ENCODE data around the gene CCNG2. TPM values are rescaled to one million over a fixed set of nuclear protein-coding genes. Genes with fewer than 3 reads are reported as not detected.
A peak's percentile ranks its signal among the peaks of the same experiment; 100 is the strongest.
"Not testable (repeated sequence)": the region's sequence is repeated elsewhere in the genome, so short reads cannot be mapped to it uniquely, and the experiment has no call there.

Gene CCNG2, protein sequence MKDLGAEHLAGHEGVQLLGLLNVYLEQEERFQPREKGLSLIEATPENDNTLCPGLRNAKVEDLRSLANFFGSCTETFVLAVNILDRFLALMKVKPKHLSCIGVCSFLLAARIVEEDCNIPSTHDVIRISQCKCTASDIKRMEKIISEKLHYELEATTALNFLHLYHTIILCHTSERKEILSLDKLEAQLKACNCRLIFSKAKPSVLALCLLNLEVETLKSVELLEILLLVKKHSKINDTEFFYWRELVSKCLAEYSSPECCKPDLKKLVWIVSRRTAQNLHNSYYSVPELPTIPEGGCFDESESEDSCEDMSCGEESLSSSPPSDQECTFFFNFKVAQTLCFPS
- polyA plus RNA-seq (ENCODE audit: insufficient read length in 4 of 4): 100 to 1,000 TPM; 137 to 146 (median 140) TPM

- DNase-seq (ENCODE audit: low read depth in 4 of 4, low spot score in 2 of 4): peak in 2 of 4 donors; percentile 97 to 99
Measured at GRCh38 chr4:77156912-77157858, at the start of gene CCNG2. Gene CCNG2 (plus strand): TSS chr4:77157207. CDS start chr4:77158533, 1,326 bp downstream.

GRCh38 chr4:77110730-77111129 lies 46.3 kb upstream of the CCNG2 start:
- no peak for DNase-seq (ENCODE audit: low read depth in 4 of 4, low spot score in 2 of 4)

- no peak for DNase-seq (ENCODE audit: low read depth in 4 of 4, low spot score in 2 of 4)
Measured at GRCh38 chr4:77113069-77113468, 43.9 kb upstream of the CCNG2 start.

DNA sequence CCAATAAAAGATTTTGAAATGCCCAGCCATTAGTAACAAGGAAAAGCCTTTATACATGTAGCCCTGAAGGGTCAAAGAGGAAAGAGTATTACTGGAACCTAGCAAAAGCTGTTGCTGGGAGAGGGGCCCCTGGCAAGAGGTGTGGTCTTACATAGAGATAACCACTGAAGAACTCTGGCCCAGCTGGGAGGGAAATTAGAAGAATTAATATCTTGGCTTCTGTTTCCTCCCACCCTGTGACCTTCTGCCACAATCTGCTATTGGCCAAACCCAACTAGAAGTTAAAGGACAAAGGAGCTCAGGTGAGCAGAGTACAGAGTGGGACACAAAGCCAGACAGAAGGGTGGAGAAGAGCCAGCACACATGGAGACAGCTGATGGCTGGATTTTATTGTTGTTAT lies 39.3 kb upstream of the CCNG2 start:
- DNase-seq (ENCODE audit: low read depth in 4 of 4, low spot score in 2 of 4): no peak

- no peak for DNase-seq (ENCODE audit: low read depth in 4 of 4, low spot score in 2 of 4)
Measured at GRCh38 chr4:77120886-77121508, 36.0 kb upstream of the CCNG2 start.

DNA sequence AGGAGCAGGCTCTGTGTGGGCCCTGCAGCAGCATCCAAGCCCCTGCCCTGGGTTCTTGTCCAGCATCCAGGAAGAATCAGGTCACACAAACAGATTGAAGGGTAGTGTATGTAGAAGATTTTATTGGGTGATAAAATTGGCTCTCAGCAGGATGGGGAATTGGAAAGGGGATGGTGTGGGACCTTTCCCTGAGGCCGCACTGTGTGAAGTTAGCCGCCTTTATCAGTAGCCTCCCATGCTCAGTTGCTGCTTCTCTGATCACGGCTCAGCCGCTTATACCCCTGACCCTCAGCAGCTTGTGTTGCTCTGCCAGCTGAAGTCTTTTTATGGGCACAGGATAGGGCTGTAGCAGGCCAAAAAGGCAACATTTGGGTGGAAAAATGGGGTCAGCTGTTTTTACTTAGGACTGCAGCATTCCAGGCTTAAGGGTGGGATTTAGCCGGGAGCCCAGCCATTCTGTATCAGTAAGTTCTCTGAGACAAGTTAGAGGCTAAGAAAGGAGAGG lies 35.2 kb upstream of the CCNG2 start:
- DNase-seq (ENCODE audit: low read depth in 4 of 4, low spot score in 2 of 4): no peak

DNA sequence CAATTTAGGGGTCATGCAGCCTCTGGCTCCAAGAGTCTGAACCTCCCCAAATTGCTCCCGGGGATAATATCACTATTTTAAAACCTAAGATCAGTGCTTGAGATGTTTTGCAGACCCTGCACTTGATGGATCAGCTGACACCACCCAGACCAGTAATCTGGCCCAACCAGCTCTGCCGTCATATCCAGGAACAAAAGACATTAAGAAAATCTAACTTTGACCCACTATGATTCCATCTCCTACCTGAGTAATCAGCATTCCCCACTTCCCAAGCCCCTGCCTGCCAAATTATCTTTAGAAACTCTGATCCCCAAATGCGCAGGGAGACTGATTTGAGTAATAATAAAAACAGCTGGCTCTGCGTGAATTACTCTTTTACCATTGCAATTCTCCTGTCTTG lies 34.4 kb upstream of the CCNG2 start:
- no peak for DNase-seq (ENCODE audit: low read depth in 4 of 4, low spot score in 2 of 4)

- DNase-seq (ENCODE audit: low read depth in 4 of 4, low spot score in 2 of 4): no peak
Measured at GRCh38 chr4:77123411-77123810, 33.6 kb upstream of the CCNG2 start.

GRCh38 chr4:77124576-77124975 lies 32.4 kb upstream of the CCNG2 start:
- DNase-seq (ENCODE audit: low read depth in 4 of 4, low spot score in 2 of 4): no peak

DNA sequence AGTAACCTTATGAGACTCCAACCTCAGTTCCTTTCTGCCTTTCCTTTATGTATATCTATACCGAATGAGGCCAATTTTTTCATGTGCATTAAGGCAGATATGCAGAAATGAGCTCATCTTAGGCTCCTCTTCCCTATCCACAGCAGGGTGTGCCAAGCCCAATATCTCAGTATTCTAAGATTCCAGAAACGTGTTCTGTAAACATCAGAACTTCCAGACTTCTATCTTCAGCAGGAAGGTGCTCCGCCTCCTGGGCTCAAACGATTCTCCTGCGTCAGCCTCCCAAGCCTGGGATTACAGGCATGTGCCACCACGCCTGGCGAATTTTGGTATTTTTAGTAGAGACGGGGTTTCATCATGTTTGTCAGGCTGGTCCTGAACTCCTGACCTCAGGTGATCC lies 31.0 kb upstream of the CCNG2 start:
- DNase-seq (ENCODE audit: low read depth in 4 of 4, low spot score in 2 of 4): no peak

DNA sequence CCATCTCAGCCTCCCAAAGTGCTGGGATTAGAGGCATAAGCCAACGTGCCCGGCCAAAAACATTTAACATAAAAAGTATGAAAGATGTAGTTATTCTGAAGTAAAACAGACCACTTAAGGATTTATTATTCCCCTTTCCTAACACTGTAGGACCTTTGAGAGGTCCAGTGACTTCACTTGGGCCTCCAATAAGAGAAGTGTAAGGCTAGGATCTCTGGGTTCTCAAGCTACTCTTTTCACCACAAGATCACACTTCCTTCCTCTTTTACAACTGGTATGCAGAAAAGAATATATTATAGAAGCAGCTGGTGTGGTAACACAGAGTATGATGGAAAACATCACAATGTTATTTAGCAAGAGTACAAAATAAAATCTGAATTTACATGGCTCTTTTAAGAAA lies 30.2 kb upstream of the CCNG2 start:
- DNase-seq (ENCODE audit: low read depth in 4 of 4, low spot score in 2 of 4): no peak

- DNase-seq (ENCODE audit: low read depth in 4 of 4, low spot score in 2 of 4): no peak
Measured at GRCh38 chr4:77127215-77127614, 29.8 kb upstream of the CCNG2 start.

DNA sequence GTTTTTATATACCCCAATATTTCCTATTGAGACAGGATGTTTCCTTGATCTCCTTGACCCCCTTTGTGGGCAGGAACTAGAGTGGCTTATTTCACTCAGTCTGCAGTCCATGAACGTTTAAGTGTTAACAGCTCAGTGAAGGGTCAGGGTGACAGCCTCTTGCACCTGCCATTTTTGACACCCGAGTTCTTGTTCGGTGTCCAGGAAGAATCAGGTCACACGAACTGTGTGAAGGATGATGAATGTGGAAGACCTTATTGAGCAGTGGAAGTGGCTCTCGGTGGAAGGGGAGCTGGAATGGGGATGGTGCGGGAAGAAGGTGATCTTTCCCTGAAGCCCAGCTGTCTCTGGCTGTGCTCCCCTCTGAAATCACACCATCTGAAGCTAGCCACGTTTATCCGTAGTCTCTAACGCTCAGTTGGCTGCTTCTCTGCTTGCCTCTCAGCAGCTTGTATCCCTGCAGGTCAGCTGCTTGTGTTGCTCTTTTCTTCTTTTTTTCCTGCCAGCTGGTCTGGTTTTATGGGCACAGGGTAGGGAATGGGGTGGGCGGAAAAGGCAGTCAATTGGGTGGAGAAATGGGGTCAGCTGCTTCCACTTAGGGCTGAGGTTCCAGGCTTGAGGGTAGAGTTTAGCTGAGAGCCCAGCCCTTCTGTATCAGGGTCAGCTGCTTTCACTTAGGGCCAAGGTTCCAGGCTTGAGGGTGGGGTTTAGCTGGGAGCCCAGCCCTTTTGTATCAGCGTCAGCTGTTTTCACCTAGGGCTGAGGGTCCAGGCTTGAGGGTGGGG lies 29.0 kb upstream of the CCNG2 start:
- no peak for DNase-seq (ENCODE audit: low read depth in 4 of 4, low spot score in 2 of 4)

DNA sequence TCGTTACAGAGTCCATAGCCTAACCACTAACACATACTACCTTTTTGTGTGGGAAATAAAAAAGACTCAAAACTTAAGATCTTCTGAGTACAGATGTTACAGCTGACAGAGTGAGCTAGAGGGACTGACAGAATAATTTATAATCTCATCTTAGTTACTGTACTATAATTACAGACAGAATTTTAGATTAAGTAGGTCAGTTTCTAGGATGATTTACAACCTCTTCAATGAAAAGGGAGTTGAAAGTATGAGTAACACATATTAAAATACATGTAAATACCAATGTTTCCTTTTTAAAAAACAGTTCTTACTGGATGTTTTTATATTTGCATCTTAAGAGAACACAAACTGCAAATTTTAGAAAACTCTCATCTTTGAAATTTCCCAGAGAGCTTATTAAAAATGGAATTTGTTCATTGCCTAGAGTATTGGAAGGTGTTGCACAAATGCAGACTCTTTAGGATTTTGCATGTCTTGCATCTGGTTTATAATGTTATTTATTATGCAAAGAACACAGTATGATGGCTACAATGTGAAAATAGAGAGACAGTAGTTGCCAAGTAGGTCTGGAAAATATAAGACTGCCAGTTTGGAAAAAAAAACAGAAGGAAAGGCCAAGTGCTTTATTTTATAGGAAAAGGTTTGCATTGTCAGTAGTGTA lies 24.2 kb upstream of the CCNG2 start:
- DNase-seq (ENCODE audit: low read depth in 4 of 4, low spot score in 2 of 4): no peak

GRCh38 chr4:77137448-77137847 lies 19.6 kb upstream of the CCNG2 start:
- DNase-seq (ENCODE audit: low read depth in 4 of 4, low spot score in 2 of 4): not testable (repeated sequence)

- no peak for DNase-seq (ENCODE audit: low read depth in 4 of 4, low spot score in 2 of 4)
Measured at GRCh38 chr4:77141964-77142645, 14.9 kb upstream of the CCNG2 start.

GRCh38 chr4:77142646-77143028 lies 14.4 kb upstream of the CCNG2 start:
- DNase-seq (ENCODE audit: low read depth in 4 of 4, low spot score in 2 of 4): no peak

GRCh38 chr4:77143091-77143490 lies 13.9 kb upstream of the CCNG2 start:
- no peak for DNase-seq (ENCODE audit: low read depth in 4 of 4, low spot score in 2 of 4)

DNA sequence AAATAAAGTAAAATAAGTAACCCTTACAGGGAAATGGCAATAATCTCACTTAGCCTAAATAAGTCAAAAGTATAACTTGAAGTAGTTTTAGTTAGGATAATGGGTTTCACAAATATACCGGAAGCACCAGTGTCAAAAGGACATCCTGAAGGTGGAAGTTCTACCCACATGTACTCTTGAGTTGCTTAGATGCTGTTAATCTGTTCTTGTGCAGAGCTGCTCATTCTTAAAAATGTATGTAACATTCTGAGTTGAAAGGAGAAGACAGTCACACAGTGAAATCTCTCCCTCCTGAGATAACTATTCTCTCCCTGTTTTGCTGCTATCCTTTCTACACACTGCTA lies 11.2 kb upstream of the CCNG2 start:
- DNase-seq (ENCODE audit: low read depth in 4 of 4, low spot score in 2 of 4): no peak

Measured in left renal cortex interstitium (tissue), 4 donors.